HG02623 (cell line): Measurements from ENCODE around the gene CCNY.
A peak's percentile ranks its signal among the peaks of the same experiment; 100 is the strongest.
"Not testable (repeated sequence)": the region's sequence is repeated elsewhere in the genome, so short reads cannot be mapped to it uniquely, and the experiment has no call there.

Experiments
- ATAC-seq: cut with Tn5 transposase; IDR thresholded peaks from one replicate; pipeline ENCODE4 v1.9.1; 2021; ENCODE audit warnings: moderate library complexity; ENCODE audit not compliant: unreplicated experiment

CCNY gene

GRCh38 chr10:35353805-35354204 lies 17.5 kb downstream of the CCNY start:
- peak; percentile 42 for ATAC-seq

- ATAC-seq: not testable (repeated sequence)
These were observed 17.9 kb downstream of the CCNY start for GRCh38 chr10:35354257-35354656.

- ATAC-seq: peak; percentile 53
These were observed 19.8 kb downstream of the CCNY start for GRCh38 chr10:35355971-35356724.

- ATAC-seq: no peak
These were observed 20.4 kb downstream of the CCNY start for GRCh38 chr10:35356725-35357092.

GRCh38 chr10:35359056-35359455 lies 22.7 kb downstream of the CCNY start:
- ATAC-seq: no peak

- ATAC-seq: no peak
These were observed 23.6 kb downstream of the CCNY start for GRCh38 chr10:35359873-35360272.

- ATAC-seq: no peak
These were observed 26.5 kb downstream of the CCNY start for GRCh38 chr10:35362701-35363350.

GRCh38 chr10:35363587-35363986 lies 27.3 kb downstream of the CCNY start:
- ATAC-seq: no peak

GRCh38 chr10:35364808-35365207 lies 28.5 kb downstream of the CCNY start:
- ATAC-seq: no peak

GRCh38 chr10:35365994-35366393 lies 29.7 kb downstream of the CCNY start:
- ATAC-seq: no peak

GRCh38 chr10:35367107-35367859 lies 31.0 kb downstream of the CCNY start:
- no peak for ATAC-seq

GRCh38 chr10:35367982-35368381 lies 31.7 kb downstream of the CCNY start:
- ATAC-seq: no peak

- ATAC-seq: no peak
These were observed 32.3 kb downstream of the CCNY start for GRCh38 chr10:35368485-35369048.

GRCh38 chr10:35369049-35369611 lies 32.8 kb downstream of the CCNY start:
- no peak for ATAC-seq

GRCh38 chr10:35371731-35372130 lies 35.4 kb downstream of the CCNY start:
- no peak for ATAC-seq

GRCh38 chr10:35372329-35372728 lies 36.0 kb downstream of the CCNY start:
- no peak for ATAC-seq

- ATAC-seq: no peak
These were observed 38.9 kb downstream of the CCNY start for GRCh38 chr10:35375091-35375765.

- ATAC-seq: no peak
These were observed 40.9 kb downstream of the CCNY start for GRCh38 chr10:35377050-35377728.

GRCh38 chr10:35378541-35379210 lies 42.4 kb downstream of the CCNY start:
- peak; percentile 32 for ATAC-seq
